Measurements from ENCODE around the gene USP33. TPM values are rescaled to one million over a fixed set of nuclear protein-coding genes. Genes with fewer than 3 reads are reported as not detected.

The USP33 gene
- total and polyA plus RNA-seq, 2 of the 13 experiments (the other 11 are each of a cell fraction or from before 2014, with no cell fraction given): 32.0 to 49.1 TPM

DNA sequence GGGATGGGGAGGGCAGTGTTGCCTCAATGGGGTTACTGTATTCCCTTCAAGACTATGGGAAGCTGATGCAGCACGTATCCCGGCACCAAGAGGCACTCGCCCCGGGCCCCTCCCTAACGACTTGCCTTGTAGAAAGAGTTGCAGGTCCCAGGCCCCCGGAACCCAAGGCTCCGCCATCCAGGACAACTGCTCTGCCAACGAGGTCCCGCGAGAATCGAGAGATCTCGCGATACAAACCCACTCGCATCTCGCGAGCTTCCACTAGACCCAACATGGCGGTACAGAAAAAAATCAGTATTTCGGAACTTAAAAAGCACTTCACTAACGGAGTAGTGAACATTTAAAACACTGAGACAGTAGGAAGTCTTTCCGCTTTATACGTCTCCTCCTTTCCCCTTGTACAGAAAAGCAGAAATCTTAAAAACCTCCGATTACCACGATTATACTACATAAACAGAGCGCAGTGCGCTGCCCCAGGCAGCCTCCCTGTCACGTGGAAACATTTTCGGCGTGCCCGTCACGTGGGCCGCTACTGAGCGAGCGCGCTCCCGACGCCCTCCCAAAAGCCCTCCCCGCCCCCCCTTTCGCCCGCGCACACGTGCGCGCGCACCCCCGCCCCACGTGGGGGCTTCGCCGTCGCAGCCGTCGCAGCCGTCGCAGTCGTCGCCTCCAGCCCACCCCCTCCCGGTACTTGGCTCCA lies 77.0 kb downstream of the USP33 start, which contains the start of gene ZZZ3 (continued):
- TF ChIP-seq ZNF12 (CRISPR knock-in tag; IDR thresholded peaks at IDR 0.05) (peak; percentile 50; the same call in 1 of the 2 replicates), GATAD1 (CRISPR knock-in tag; IDR thresholded peaks at IDR 0.05) (peak; percentile 93), ZNF337 (CRISPR knock-in tag; IDR thresholded peaks at IDR 0.05; ENCODE audit: borderline replicate concordance, low read depth) (0 out of 2 replicates have a peak, but pooled peaks have one; percentile 3), ZNF564 (CRISPR knock-in tag; IDR thresholded peaks at IDR 0.05) (no peak), MTA3 (CRISPR knock-in tag; IDR thresholded peaks at IDR 0.05) (no peak), NPAS2 (CRISPR knock-in tag; IDR thresholded peaks at IDR 0.05; ENCODE audit: borderline replicate concordance) (no peak), SIX1 (CRISPR knock-in tag; IDR thresholded peaks at IDR 0.05; ENCODE audit: borderline replicate concordance) (no peak), STAT5B (CRISPR knock-in tag; IDR thresholded peaks at IDR 0.05) (no peak), NRL (CRISPR knock-in tag; IDR thresholded peaks at IDR 0.05; ENCODE audit: borderline replicate concordance) (peak; percentile 68; the same call in 1 of the 2 replicates), CREB1 (IDR thresholded peaks at IDR 0.05) (no peak), CREB1 (CRISPR knock-in tag; IDR thresholded peaks at IDR 0.05) (no peak; the same call in none of the 2 replicates), ZNF773 (CRISPR knock-in tag; IDR thresholded peaks at IDR 0.05; ENCODE audit: borderline replicate concordance) (no peak; the same call in 1 of the 2 replicates), ZNF598 (CRISPR knock-in tag; IDR thresholded peaks at IDR 0.05; ENCODE audit: borderline replicate concordance) (peak; percentile 49; the same call in 1 of the 2 replicates), HIVEP1 (CRISPR knock-in tag; IDR thresholded peaks at IDR 0.05) (peak; percentile 54; the same call in 1 of the 2 replicates), SMAD3 (CRISPR knock-in tag; IDR thresholded peaks at IDR 0.05) (no peak), CCAR2 (optimal IDR thresholded peaks at IDR 0.05; ENCODE audit: low read depth, low read length) (no peak), JUNB (CRISPR knock-in tag; IDR thresholded peaks at IDR 0.05; ENCODE audit: borderline replicate concordance) (no peak), MEIS1 (CRISPR knock-in tag; IDR thresholded peaks at IDR 0.05; ENCODE audit: borderline replicate concordance) (0 out of 2 replicates have a peak, but pooled peaks have one; percentile 78), EHMT2 (IDR thresholded peaks at IDR 0.05; ENCODE audit: borderline replicate concordance, low read depth, low read length) (no peak)
- TF ChIP-seq, protein P1, sequence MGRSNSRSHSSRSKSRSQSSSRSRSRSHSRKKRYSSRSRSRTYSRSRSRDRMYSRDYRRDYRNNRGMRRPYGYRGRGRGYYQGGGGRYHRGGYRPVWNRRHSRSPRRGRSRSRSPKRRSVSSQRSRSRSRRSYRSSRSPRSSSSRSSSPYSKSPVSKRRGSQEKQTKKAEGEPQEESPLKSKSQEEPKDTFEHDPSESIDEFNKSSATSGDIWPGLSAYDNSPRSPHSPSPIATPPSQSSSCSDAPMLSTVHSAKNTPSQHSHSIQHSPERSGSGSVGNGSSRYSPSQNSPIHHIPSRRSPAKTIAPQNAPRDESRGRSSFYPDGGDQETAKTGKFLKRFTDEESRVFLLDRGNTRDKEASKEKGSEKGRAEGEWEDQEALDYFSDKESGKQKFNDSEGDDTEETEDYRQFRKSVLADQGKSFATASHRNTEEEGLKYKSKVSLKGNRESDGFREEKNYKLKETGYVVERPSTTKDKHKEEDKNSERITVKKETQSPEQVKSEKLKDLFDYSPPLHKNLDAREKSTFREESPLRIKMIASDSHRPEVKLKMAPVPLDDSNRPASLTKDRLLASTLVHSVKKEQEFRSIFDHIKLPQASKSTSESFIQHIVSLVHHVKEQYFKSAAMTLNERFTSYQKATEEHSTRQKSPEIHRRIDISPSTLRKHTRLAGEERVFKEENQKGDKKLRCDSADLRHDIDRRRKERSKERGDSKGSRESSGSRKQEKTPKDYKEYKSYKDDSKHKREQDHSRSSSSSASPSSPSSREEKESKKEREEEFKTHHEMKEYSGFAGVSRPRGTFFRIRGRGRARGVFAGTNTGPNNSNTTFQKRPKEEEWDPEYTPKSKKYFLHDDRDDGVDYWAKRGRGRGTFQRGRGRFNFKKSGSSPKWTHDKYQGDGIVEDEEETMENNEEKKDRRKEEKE (IDR thresholded peaks at IDR 0.05): no peak
- TF ChIP-seq, protein P2, sequence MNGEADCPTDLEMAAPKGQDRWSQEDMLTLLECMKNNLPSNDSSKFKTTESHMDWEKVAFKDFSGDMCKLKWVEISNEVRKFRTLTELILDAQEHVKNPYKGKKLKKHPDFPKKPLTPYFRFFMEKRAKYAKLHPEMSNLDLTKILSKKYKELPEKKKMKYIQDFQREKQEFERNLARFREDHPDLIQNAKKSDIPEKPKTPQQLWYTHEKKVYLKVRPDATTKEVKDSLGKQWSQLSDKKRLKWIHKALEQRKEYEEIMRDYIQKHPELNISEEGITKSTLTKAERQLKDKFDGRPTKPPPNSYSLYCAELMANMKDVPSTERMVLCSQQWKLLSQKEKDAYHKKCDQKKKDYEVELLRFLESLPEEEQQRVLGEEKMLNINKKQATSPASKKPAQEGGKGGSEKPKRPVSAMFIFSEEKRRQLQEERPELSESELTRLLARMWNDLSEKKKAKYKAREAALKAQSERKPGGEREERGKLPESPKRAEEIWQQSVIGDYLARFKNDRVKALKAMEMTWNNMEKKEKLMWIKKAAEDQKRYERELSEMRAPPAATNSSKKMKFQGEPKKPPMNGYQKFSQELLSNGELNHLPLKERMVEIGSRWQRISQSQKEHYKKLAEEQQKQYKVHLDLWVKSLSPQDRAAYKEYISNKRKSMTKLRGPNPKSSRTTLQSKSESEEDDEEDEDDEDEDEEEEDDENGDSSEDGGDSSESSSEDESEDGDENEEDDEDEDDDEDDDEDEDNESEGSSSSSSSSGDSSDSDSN (CRISPR knock-in tag; IDR thresholded peaks at IDR 0.05): no peak; the same call in 1 of the 2 replicates
- TF ChIP-seq, protein P3, sequence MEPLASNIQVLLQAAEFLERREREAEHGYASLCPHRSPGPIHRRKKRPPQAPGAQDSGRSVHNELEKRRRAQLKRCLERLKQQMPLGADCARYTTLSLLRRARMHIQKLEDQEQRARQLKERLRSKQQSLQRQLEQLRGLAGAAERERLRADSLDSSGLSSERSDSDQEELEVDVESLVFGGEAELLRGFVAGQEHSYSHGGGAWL (CRISPR knock-in tag; IDR thresholded peaks at IDR 0.05): peak; percentile 28; the same call in 1 of the 2 replicates
- TF ChIP-seq, protein P4, sequence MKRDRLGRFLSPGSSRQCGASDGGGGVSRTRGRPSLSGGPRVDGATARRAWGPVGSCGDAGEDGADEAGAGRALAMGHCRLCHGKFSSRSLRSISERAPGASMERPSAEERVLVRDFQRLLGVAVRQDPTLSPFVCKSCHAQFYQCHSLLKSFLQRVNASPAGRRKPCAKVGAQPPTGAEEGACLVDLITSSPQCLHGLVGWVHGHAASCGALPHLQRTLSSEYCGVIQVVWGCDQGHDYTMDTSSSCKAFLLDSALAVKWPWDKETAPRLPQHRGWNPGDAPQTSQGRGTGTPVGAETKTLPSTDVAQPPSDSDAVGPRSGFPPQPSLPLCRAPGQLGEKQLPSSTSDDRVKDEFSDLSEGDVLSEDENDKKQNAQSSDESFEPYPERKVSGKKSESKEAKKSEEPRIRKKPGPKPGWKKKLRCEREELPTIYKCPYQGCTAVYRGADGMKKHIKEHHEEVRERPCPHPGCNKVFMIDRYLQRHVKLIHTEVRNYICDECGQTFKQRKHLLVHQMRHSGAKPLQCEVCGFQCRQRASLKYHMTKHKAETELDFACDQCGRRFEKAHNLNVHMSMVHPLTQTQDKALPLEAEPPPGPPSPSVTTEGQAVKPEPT (CRISPR knock-in tag; IDR thresholded peaks at IDR 0.05; ENCODE audit: low read depth): 0 out of 2 replicates have a peak, but pooled peaks have one; percentile 52
